Limb (tissue), 2 donors: ENCODE measurements around the gene MRPL48.
"Not testable (repeated sequence)": the region's sequence is repeated elsewhere in the genome, so short reads cannot be mapped to it uniquely, and the experiment has no call there.

Experiments
- DNase-seq, 2 donors: peaks; one replicate each; pipeline ENCODE4 v3.0.0-alpha.2; 2016; ENCODE audit errors: extremely low spot score in 2 of 2

The MRPL48 gene

DNA sequence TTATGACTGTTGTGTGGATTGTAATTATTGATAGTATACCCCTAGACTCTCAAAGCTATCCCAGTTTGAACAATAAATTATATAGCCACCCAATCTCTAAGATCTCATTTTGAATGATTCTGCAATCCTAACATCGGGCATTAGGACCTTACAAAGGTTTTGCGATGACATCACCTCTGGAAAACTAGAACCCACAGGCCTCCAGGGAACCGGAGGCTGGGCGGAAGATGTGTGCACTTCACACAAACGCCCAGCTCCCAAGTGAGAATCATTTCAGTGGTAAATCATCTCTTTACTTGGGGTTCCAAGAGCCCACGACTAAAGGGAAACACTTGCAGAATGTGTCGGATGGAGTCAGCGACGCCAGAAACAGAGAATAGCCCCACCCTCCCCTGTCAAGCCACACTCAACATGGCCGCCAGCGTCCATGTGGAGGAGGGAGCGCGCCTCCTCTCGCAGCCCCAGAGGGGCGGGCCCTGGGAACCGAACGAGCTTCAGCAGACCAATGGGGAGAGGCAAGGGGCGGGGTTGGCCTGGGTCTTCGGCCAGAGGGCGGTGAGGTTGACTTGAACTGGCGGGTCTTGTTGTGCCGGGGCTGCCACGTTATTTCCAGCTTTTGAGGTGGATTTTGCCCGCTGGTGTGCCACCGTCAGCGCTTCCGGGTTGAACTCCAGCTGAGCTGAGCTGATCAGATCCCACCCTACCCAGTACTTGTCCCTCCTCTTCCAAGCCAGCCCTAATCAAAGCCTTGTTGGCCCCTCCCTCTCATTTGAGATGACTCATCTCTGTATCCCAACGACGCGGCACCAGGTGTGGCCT lies 8.4 kb upstream of the MRPL48 start:
- peak; percentile 98 for DNase-seq

DNA sequence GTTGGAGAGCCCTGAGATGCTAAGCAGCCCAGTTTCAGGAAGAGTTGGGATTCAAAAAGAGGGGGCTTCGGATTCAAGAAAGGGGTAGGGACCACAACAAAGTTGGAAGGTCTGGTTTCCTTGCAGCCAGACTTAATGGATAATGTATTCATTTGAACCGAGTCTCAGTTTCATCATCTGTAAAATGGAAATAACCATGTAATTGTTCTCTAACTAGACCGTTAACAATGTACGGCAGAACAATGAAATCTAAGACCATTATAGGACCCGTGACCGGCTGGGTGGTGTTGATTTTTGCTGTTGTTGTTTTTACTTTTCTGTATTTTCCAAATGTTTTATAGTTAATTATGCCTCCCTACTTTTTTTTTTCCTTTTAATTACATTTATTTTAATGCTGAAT lies 6.4 kb upstream of the MRPL48 start:
- DNase-seq, result no peak

DNA sequence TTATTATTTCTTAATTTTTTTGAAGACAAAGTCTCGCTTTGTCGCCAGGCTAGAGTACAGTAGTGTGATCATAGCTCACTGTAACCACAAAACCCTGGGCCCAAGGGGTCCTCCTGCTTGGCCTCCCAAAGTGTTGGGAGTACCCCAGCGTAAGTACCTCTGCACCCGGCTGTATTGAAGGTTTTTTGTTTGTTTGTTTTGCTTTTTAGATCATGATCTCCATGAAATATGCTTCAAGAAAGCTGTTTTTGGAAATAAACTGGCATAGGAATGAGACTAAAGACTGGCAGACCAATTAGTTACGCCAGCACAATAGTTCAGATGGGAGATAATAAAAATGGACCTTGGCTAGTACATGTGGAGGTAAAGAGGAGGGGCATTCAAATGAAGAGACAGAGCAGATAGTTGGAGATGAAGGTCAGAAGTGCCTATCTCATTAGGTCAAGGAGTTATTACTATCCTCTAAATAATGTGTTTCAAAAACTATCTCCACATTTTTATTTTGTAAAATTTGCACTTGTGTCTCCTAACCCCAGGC lies 4.1 kb upstream of the MRPL48 start:
- DNase-seq, result no peak

DNA sequence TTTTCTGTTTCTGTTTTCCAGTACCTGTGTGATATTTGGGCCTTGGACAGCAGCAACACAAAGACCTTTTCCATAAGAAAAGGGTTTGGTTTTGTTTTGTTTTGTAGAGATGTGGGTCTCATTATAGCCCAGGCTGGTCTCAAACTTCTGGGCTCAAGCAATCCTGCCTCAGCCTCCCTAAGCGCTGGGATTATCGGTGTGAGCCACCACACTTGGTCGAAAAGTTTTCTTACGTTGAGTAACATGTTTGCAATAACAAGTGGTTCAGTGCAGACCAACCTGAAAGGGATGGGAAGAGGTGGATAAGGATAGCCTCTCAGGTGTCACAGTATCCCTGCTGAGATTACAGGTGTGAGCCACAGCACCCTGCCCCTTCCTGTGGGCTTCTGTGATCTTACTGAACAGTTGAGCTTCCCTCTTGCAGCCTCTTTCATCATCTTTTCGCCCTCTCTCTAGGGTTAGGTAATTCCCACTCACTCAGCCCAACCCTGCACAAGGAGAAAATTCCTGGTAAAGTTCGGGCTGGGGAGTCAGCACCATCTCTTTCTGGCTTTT lies 3.5 kb upstream of the MRPL48 start:
- no peak for DNase-seq

DNA sequence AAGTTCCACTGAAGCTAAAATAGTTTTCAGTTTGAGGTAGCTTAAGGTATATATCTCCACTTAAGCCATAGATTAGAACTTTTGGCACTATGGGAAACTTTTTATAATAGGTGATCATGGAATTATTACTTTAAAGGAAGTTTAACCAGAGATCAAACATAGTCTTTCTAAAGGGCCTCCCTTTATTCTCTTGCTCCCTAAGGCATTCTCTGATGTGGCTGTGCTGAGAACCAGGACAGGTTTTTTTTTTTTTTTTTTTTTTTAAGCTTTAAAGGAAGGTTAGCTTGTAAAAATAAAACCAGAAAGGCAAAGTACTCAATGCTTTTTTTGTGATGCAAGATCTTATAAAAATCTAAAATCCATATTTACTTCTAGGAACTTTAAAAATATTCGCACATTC lies 2.9 kb upstream of the MRPL48 start:
- DNase-seq, result no peak

DNA sequence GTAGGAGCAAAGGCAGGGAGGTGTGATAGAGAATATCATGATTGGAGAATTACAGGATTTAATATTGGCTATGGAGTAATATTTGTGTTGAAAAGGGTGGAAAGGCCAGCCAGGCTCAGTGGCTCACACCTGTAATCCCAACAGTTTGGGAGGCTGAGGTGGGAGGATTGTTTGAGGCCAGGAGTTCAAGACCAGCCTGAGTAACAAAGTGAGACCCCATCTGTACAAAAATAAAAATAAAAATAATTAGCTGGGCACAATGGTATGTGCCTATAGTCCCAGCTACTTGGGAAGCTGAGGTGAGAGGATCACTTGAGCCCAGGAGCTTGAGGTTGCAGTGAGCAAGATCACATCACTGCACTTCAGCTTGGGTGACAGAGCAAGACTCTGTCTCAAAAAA lies 2.2 kb upstream of the MRPL48 start:
- not testable (repeated sequence) for DNase-seq

DNA sequence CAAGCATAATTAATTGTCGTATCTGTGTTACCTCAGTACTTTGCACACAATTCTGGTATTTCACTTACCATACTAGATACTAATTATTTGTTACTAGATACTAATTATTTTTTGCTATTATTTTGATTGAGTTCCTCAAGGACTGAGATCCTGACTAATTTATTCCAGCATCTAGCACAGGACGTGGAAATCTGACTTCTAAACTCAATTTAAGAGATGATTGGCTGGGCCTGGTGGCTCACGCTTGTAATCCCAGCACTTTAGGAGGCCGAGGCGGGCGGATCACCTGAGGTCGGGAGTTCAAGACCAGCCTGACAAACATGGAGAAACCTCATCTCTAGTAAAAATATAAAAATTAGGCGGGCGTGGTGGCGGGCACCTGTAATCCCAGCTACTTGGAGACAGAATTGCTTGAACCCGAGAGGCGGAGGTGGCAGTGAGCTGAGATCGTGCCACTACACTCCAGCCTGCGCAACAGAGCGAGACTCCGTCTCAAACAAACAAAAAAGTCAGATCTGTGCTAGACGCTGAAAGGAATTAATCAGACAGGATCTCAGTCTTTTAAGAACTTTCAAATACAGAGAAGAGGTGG lies 527 bp upstream of the MRPL48 start:
- DNase-seq, result no peak

DNA sequence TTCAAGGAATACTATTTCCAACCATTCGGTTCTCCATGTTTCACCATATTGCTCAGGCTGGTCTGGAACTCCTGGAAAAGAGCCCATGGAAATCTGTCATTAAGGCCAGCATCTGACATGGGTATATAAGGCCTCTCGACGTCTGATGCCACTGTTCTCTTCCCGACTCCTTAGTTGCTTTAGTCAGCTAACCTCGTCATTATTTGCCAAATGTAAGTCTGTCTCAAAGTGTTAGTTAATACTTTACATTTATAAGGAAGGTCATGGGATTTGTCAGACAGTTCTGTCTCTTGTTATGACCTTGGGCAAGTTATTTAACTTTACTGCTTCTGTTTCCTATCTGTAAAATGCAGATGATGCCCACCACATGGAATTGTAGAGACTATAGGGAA lies 1.6 kb downstream of the MRPL48 start:
- no peak for DNase-seq

DNA sequence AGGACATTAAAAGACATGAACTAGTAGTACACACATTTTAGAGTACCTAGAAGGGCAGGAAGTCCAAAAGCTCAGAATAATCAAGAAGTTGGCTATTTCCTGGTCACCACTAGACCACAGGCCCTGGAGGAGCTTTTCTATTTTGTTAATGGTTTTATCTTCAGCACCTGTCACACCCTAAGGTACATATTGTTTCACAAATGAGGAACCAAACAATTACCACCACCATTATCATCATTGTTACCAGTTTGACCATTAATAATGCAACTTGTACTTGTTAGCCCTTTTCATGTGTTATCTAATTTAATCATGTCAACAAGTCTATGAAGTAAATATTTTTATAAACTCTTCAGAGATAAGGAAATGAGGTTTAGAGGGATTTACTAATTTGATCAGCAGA lies 4.9 kb downstream of the MRPL48 start:
- no peak for DNase-seq

DNA sequence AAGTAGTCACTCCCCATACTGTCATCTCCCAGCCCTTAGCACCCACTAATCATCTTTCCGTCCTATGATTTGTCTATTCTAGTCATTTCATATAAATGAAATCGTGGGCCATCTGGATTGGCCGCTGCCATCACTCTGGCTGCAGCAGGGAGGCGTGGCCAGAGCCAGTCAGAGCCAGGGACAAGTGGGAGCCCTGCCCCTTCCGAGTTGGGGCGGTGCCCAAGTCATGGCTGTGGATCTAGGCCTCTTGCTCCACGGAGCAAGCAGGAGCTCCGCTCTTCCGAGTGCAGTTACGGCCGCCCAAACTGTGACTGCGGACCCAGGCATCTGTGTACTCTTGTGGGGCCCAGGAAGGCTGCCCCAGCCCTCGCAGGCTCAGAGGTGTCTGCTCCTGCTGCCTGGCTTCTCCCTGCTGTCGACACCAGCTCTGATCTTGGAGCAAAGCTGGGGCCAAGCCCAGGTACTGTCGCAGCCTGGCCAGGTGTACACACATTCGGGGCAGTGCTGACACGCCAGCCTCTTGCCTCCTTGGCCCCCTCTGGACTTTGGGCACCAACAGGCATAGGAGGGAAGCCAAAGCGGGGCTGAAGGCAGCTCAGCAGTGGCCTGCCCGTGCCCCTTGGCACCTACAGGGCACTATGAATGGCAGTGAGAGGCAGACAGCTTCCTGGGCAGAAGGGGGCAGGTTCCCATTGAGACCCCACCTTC lies 8.4 kb downstream of the MRPL48 start:
- DNase-seq, result no peak

DNA sequence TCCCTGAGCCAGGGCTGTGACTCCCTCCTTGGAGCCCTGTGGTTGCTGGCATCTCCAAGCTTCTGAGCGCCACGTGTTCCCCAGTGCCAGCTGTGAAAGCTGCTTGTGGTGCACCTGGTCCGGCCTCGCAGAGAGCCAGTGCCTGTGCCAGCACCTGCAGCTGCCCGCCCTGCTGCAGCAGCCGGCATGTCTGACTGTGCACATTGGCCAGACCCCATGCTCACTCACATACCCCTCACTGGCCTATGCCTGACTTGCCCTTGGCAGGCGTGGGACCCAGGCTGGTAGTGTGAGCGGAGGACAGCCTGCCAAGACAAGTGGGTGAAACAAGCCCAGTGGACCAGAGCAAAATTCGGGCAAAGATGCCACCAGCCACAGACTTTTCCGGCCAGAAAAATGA lies 9.8 kb downstream of the MRPL48 start:
- DNase-seq, result no peak

DNA sequence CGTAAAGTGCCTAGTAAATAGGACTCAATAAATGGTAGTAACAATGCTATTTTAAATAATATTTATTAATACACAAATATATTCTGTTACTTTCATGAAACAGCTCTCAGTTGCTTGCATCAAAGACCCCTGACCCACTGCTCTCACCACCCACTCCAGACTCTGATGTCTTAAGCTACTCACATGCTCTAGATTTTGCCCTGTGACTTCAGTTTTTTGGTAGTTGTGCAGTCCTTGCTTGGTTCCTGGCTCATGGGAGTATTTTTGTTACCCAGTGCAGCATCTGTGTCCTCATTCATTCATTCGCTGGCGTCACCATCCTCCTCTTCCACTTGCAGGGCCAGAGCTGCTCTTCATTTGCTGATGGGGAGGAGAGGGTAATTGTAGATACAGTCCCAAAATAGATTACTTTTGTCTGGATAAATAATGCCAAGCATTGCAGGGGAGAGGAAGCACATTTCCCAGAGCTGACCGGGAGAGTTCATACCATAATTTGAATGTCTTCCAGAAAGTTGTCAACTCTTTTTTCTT lies 12.7 kb downstream of the MRPL48 start:
- no peak for DNase-seq

DNA sequence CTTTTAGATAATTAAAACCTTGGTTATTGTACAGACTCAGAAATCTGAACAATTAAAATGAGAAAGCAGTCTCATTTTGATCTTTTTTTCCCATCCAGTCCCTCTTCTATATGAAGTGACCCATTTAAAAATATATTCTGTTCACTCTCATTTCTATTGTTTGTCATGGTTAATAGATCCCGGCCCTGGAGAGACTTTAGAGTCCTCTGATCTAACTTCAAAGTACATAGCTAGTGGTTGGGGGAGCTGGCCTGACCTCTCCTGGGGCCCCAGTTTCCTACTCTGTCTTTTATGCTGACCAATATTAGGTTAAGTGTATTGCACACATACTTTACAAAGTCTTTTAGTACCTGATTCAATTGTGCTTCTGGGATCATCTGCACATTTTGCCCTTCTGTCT lies 13.5 kb downstream of the MRPL48 start:
- DNase-seq, result no peak

DNA sequence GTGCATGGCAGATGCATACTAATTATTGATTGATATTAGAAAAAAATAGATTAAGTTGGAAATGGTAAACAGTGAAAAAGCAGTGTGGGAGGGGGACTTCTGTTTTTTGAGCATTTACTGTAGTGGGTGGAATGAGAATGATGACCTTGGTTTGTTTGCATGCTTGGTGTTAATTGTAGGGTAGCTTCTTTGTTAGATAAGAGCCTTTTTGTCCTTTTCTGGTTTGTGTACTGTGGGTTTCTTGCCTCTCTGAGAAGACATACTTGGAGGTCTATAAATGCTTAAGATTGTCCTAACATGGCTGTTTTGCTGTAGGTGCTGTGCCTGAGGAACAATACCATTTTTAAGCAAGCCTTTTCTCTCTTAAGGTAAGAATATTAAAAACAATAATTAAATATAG lies 17.0 kb downstream of the MRPL48 start:
- no peak for DNase-seq

DNA sequence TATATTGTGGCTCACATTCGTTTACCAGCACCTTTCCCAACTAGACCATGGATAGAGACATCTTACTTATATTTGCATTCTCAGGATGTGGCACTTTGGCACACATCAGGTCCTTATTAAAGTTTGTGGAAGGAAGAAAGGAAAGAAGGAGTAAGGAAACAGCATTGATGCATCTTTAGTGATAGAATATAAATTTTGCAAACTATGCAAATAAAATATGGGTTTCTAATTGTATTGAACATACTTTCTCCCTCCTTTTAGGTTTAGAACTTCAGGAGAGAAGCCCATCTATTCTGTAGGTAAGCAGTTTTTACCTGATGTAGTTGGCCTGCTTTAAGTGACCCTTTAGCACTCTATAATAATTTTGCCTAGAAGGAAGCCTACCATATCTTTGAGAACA lies 20.4 kb downstream of the MRPL48 start:
- no peak for DNase-seq

DNA sequence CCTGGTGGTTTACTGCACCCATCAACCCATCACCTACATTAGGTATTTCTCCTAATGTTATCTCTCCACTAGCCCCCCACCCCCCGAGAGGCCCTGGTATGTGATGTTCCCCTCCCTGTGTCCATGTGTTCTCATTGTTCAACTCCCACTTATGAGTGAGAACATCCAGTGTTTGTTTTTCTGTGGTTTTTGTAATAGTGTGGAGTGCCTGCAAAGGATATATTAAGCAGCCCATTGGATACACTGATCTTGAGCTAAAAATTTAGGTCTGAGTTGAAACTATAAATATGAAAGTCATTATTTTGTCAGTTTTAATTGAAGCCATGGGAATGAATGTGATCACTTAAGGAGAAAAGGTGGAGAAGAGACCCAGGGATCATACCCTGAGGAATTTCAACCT lies 23.0 kb downstream of the MRPL48 start:
- DNase-seq, result no peak

DNA sequence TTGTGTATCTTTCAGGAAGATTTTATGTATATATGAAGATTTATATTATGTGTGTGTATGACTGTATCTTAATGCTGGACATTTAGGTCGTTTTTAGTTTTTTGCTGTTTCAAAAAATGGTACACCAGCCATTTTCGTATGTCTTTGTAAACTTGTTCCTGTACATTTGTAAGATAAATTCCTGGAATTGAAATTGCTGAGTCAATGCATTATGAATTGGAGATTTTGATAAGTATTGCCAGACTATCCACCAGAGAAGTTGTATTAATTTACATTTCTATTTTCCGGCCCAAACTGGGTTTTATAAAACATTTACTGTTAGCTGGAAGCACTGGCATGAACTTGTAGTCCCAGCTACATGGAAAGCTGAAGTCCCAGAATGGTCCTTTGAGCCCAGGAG lies 24.6 kb downstream of the MRPL48 start:
- DNase-seq, result no peak

DNA sequence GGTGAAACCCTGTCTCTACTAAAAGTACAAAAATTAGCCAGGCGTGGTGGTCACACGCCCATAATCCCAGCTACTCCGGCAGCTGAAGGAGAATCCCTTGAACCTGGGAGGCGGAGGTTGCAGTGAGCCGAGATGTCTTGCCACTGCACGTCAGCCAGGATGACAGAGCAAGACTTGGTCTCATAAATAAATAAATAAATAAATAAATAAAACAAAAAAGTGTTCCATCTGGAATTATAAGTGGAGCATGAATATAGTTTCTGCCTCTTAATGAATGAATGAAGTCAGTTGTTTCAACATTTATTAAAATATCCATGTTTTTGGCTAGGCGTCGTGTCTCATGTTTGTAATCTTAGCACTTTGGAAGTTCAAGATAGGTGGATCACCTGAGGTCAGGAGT lies 27.1 kb downstream of the MRPL48 start:
- no peak for DNase-seq

DNA sequence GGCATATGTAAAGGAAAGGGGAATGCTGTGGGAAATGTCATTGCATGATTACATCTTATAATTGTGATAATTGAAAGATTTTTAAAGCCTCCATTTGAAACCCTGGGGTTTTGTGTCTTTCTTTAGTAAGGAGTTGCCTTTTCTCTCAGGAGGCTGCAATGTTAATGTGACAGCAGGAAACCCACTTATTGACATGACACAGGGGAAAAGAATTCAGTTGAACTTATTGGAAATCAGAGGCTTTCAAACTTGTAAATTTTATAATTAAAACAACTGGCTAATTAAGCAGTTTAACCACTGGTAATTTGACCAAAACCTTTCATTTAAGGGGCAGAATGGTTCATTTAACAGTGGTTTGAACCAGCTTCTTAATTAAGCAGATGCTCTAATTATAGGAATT lies 31.2 kb downstream of the MRPL48 start:
- DNase-seq, result no peak

DNA sequence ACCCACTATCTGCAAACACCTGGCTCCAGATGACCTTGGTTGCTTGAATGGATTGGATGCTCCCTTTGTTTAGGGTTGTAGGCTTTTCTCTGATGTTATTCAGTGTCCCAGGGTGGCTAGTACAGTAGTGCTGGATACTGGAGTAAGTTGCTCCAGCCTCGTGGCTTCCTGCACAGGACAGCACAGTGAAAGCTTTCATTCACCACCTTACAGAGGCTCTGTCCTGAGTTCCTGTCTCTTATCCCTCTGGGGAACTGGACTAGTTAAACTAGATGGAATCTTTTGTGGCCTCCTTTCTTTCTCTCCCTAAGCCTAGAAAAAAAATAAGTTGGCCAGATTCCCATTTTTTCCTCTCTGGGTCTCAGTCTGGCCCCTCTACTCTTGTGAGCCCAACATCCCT lies 42.6 kb downstream of the MRPL48 start:
- no peak for DNase-seq

DNA sequence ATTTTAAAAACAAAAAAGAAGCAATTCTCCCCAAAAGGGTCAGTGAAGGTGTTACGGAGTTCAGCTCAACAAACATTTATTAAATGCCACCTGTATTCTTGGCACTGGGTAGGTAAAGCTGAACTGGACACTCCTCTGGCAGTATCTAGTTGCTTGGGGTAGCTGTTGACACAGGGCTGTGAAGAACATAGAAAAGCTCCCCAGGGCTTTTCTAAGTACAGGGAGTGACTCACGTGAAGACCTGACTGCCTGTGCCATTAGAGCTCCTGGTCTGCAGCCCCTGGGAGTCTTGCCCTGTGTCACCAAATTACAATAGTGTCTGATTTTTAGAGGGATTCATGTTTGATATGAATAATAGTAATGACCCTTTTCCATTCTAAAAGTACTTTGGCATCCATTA lies 45.4 kb downstream of the MRPL48 start:
- no peak for DNase-seq
